GM19099 (cell line): ENCODE measurements around the gene TBXA2R.

Experiments used
- POLR2A ChIP-seq: IDR thresholded peaks from 3 replicates; pipeline ENCODE4 v1.6.1; 2011; ENCODE audit warnings: low read depth; ENCODE audit not compliant: insufficient read length; ENCODE audit errors: extremely low read depth

The TBXA2R gene

GRCh38 chr19:3642987-3643673 lies 36.5 kb upstream of the TBXA2R start:
- no peak for TF ChIP-seq POLR2A

- TF ChIP-seq POLR2A, result no peak
These were observed 35.6 kb upstream of the TBXA2R start for GRCh38 chr19:3642296-3642695.

- no peak for TF ChIP-seq POLR2A
These were observed 35.0 kb upstream of the TBXA2R start for GRCh38 chr19:3641515-3642269.

- no peak for TF ChIP-seq POLR2A
These were observed 32.8 kb upstream of the TBXA2R start for GRCh38 chr19:3639479-3639878.

- no peak for TF ChIP-seq POLR2A
These were observed 31.8 kb upstream of the TBXA2R start for GRCh38 chr19:3638208-3639193.

- no peak for TF ChIP-seq POLR2A
These were observed 30.9 kb upstream of the TBXA2R start for GRCh38 chr19:3637621-3638020.

- no peak for TF ChIP-seq POLR2A
These were observed 30.3 kb upstream of the TBXA2R start for GRCh38 chr19:3636962-3637361.

- TF ChIP-seq POLR2A, result no peak
These were observed 29.8 kb upstream of the TBXA2R start for GRCh38 chr19:3636506-3636905.

GRCh38 chr19:3634496-3635045 lies 27.9 kb upstream of the TBXA2R start:
- no peak for TF ChIP-seq POLR2A

- TF ChIP-seq POLR2A, result no peak
These were observed 26.9 kb upstream of the TBXA2R start for GRCh38 chr19:3633559-3633988.

GRCh38 chr19:3632739-3633558 lies 26.3 kb upstream of the TBXA2R start:
- TF ChIP-seq POLR2A, result no peak

- TF ChIP-seq POLR2A, result no peak
These were observed 25.4 kb upstream of the TBXA2R start for GRCh38 chr19:3632098-3632497.

- no peak for TF ChIP-seq POLR2A
These were observed 24.6 kb upstream of the TBXA2R start for GRCh38 chr19:3631053-3631861.
